BLaER1 (cell line): ENCODE results near the gene OTOP3.
"Not testable (repeated sequence)": the region's sequence is repeated elsewhere in the genome, so short reads cannot be mapped to it uniquely, and the experiment has no call there.

ENCODE experiments used
- H3K27ac ChIP-seq: shearing (Covaris generic); formaldehyde crosslinking; 2 replicates; pipeline ENCODE4 v1.8.1; 2022
- H3K27me3 ChIP-seq: shearing (Covaris generic); formaldehyde crosslinking; 2 replicates; pipeline ENCODE4 v1.8.1; 2022
- H3K36me3 ChIP-seq: shearing (Covaris generic); formaldehyde crosslinking; 2 replicates; pipeline ENCODE4 v1.8.1; 2022
- H3K4me1 ChIP-seq: shearing (Covaris generic); formaldehyde crosslinking; 2 replicates; pipeline ENCODE4 v1.8.1; 2022
- H3K4me2 ChIP-seq: shearing (Covaris generic); formaldehyde crosslinking; 2 replicates; pipeline ENCODE4 v1.8.1; 2022
- H3K4me3 ChIP-seq: shearing (Covaris generic); formaldehyde crosslinking; 2 replicates; pipeline ENCODE4 v1.8.1; 2022
- H3K9ac ChIP-seq: shearing (Covaris generic); formaldehyde crosslinking; 2 replicates; pipeline ENCODE4 v1.8.1; 2022
- H3K9me3 ChIP-seq: shearing (Covaris generic); formaldehyde crosslinking; 2 replicates; pipeline ENCODE4 v1.8.1; 2022
- H4K20me1 ChIP-seq: shearing (Covaris generic); formaldehyde crosslinking; 2 replicates; pipeline ENCODE4 v1.8.1; 2022
- Cebpa-rat ChIP-seq: shearing (Covaris generic); IDR thresholded peaks from 2 replicates; pipeline ENCODE4 v1.8.1; 2022

OTOP3 gene

GRCh38 chr17:74979408-74980146, 43.9 kb downstream of the OTOP3 start:
- TF ChIP-seq Cebpa-rat, result no peak
- H3K4me2 ChIP-seq, result no peak overlapping the region
- H4K20me1 ChIP-seq, result no peaks in the 10 kb centered on the region
- no peak overlapping the region for H3K27ac ChIP-seq
- no peak overlapping the region for H3K4me3 ChIP-seq
- no peaks in the 10 kb centered on the region for H3K9me3 ChIP-seq
- H3K36me3 ChIP-seq, result no peaks in the 10 kb centered on the region
- peaks cover 28% of the 10 kb centered on the region for H3K27me3 ChIP-seq
- no peak overlapping the region for H3K9ac ChIP-seq
- peaks cover 16% of the 10 kb centered on the region for H3K4me1 ChIP-seq

GRCh38 chr17:74981318-74981978, 45.8 kb downstream of the OTOP3 start:
- Histone ChIP-seq H3K36me3 (no peaks in the 10 kb centered on the region), H3K4me2 (peak overlapping the region; percentile 98), H3K27ac (no peak overlapping the region), H3K9ac (peak overlapping the region; percentile 58; the same call in 1 of the 2 replicates), H3K27me3 (peaks cover 27% of the 10 kb centered on the region), H3K4me1 (peaks cover 16% of the 10 kb centered on the region), H3K9me3 (no peaks in the 10 kb centered on the region), H3K4me3 (peak overlapping the region; percentile 67), H4K20me1 (no peaks in the 10 kb centered on the region)
- TF ChIP-seq Cebpa-rat, result no peak

- H3K4me1 ChIP-seq, result peaks cover 20% of the 10 kb centered on the region
- H3K9me3 ChIP-seq, result no peaks in the 10 kb centered on the region
- H3K27me3 ChIP-seq, result peaks cover 27% of the 10 kb centered on the region
- H3K4me2 ChIP-seq, result peak overlapping the region; percentile 98
- H3K27ac ChIP-seq, result no peak overlapping the region
- no peak for TF ChIP-seq Cebpa-rat
- H3K9ac ChIP-seq, result peak overlapping the region; percentile 58
- H3K36me3 ChIP-seq, result no peaks in the 10 kb centered on the region
- no peaks in the 10 kb centered on the region for H4K20me1 ChIP-seq
- peak overlapping the region; percentile 67 for H3K4me3 ChIP-seq
These were observed 46.4 kb downstream of the OTOP3 start for GRCh38 chr17:74981979-74982662.

GRCh38 chr17:74982663-74983313, 47.1 kb downstream of the OTOP3 start:
- Histone ChIP-seq H3K4me2 (peak overlapping the region; percentile 98), H3K9ac (peak overlapping the region; percentile 58; the same call in 1 of the 2 replicates), H3K4me1 (peaks cover 22% of the 10 kb centered on the region), H3K27me3 (peaks cover 27% of the 10 kb centered on the region), H3K4me3 (peak overlapping the region; percentile 67)
- not testable (repeated sequence) for H4K20me1 ChIP-seq, H3K9me3 ChIP-seq, H3K36me3 ChIP-seq, H3K27ac ChIP-seq

- Histone ChIP-seq H3K9me3 (no peaks in the 10 kb centered on the region), H3K4me2 (no peak overlapping the region), H3K9ac (no peak overlapping the region), H3K4me3 (no peak overlapping the region), H4K20me1 (peaks cover 9% of the 10 kb centered on the region; the same call in 1 of the 2 replicates), H3K27ac (no peak overlapping the region), H3K27me3 (peaks cover 34% of the 10 kb centered on the region), H3K36me3 (no peaks in the 10 kb centered on the region), H3K4me1 (peaks cover 31% of the 10 kb centered on the region)
- no peak for TF ChIP-seq Cebpa-rat
These were observed 50.5 kb downstream of the OTOP3 start for GRCh38 chr17:74986206-74986576.

- TF ChIP-seq Cebpa-rat, result no peak
- H3K4me2 ChIP-seq, result peak within 1 kb of the TSS; percentile 91
- H3K4me3 ChIP-seq, result peak within 1 kb of the TSS; percentile 89
- H3K4me1 ChIP-seq, result peaks cover 29% of the 10 kb centered on the region
- H3K36me3 ChIP-seq, result no peaks in the 10 kb centered on the region
- H3K9me3 ChIP-seq, result no peaks in the 10 kb centered on the region
- H4K20me1 ChIP-seq, result peaks cover 9% of the 10 kb centered on the region; the same call in 1 of the 2 replicates
- H3K27ac ChIP-seq, result peak within 1 kb of the TSS; percentile 69
- peaks cover 21% of the 10 kb centered on the region for H3K27me3 ChIP-seq
- H3K9ac ChIP-seq, result peak within 1 kb of the TSS; percentile 79
These were observed 51.8 kb downstream of the OTOP3 start, which contains the start of gene CDR2L for GRCh38 chr17:74987418-74987908. CDR2L (plus strand) TSS chr17:74987632; CDS start chr17:74988044, 412 bp downstream.

- peaks cover 15% of the 10 kb centered on the region; the same call in 1 of the 2 replicates for H3K27me3 ChIP-seq
- peak overlapping the region; percentile 89 for H3K4me3 ChIP-seq
- peaks cover 26% of the 10 kb centered on the region for H3K4me1 ChIP-seq
- H3K36me3 ChIP-seq, result no peaks in the 10 kb centered on the region
- peaks cover 9% of the 10 kb centered on the region; the same call in 1 of the 2 replicates for H4K20me1 ChIP-seq
- no peak for TF ChIP-seq Cebpa-rat
- peak overlapping the region; percentile 79 for H3K9ac ChIP-seq
- peak overlapping the region; percentile 91 for H3K4me2 ChIP-seq
- H3K9me3 ChIP-seq, result no peaks in the 10 kb centered on the region
- H3K27ac ChIP-seq, result peak overlapping the region; percentile 69
These were observed 52.4 kb downstream of the OTOP3 start for GRCh38 chr17:74987909-74988711.

- H3K9ac ChIP-seq, result no peak overlapping the region
- peaks cover 9% of the 10 kb centered on the region; the same call in 1 of the 2 replicates for H4K20me1 ChIP-seq
- H3K9me3 ChIP-seq, result no peaks in the 10 kb centered on the region
- no peaks in the 10 kb centered on the region for H3K36me3 ChIP-seq
- no peak overlapping the region for H3K4me2 ChIP-seq
- peaks cover 11% of the 10 kb centered on the region; the same call in 1 of the 2 replicates for H3K27me3 ChIP-seq
- H3K4me1 ChIP-seq, result peaks cover 26% of the 10 kb centered on the region
- TF ChIP-seq Cebpa-rat, result no peak
- no peak overlapping the region for H3K27ac ChIP-seq
- no peak overlapping the region for H3K4me3 ChIP-seq
These were observed 54.9 kb downstream of the OTOP3 start for GRCh38 chr17:74990581-74991105.
